HG03558 (cell line): ENCODE data around the gene B4GALNT3.

ENCODE experiments used
- ATAC-seq: cut with Tn5 transposase; IDR thresholded peaks from one replicate; pipeline ENCODE4 v1.9.1; 2021; ENCODE audit warnings: moderate number of reproducible peaks; ENCODE audit not compliant: unreplicated experiment; ENCODE audit errors: extremely low read depth

B4GALNT3 gene

DNA sequence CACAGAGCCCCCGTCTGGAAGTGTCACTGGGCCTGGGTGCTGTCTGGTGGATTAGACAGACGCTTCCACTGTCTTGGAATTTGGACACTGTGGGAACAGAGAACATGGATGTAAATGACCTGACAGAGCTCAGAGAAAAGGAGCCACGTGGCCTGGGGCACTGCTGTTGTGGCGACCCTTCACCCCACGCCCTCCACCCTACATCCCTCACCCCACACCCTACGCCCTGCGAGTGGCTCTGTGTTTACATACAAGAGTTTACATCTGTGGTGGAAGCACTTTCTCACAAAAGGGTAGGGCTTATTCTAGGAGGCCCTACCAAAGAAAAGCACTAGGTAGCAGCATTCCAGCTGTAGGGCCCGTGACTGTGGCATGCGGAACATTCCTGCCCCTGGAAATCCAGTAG, 47.7 kb downstream of the B4GALNT3 start:
- no peak for ATAC-seq

- no peak for ATAC-seq
These were observed 48.4 kb downstream of the B4GALNT3 start for GRCh38 chr12:508145-508544.

DNA sequence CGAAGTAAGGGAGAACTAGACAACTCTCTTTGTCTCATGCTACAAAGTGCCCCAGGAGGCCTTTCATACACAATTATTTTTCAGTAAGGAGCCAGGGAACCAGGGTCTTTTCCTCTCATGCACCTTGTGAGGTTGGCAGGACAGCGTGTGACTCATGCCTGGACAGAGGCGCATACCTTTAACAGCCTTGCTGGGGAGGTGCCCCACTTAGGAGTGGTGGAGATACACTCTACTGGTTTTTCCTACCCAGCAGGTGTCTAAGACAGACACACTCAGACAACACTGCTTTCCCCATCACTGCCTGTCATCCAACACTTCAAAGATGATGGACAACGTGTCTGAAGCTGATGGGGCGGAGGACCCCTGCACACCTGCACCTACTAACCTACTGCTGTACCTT, 49.1 kb downstream of the B4GALNT3 start:
- ATAC-seq: no peak

- no peak for ATAC-seq
These were observed 49.8 kb downstream of the B4GALNT3 start for GRCh38 chr12:509500-509899.

DNA sequence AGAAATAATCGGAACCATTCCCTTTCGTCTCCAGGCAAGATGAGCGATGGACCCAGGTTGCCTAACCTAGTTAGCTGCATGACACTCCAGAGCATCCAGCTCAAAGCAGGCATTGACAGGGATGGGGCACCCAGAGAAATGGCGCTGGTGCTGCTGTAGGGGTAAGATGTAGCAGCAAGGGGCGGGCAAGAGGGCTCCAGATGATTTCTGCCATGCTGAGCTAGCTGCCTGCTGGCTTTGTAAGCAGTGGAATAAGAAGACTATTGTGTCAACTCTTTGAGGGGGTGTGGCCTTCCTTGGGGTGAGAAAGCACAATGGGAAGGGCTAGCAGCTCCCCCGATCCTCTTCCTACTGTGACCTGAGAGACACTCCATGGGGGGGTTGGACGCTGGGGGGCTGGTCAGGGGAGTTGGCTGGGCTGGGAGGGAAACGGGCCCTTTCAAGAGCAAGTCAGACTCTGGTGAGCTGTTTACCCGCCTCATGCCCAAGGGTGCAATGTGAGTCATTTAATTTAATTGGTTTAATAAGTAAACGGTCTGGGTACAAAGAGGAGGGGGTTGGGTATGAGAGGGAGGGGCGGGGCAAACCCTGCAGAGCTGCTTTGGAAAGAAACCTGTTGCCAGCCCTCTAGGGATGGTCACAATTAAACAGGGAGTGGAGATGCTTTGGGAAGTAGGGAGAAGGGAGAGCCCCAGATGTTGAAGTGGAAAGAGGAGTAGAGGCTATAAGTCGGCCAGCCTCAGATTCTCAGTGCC, 50.5 kb downstream of the B4GALNT3 start:
- ATAC-seq: no peak

- no peak for ATAC-seq
These were observed 53.2 kb downstream of the B4GALNT3 start for GRCh38 chr12:512933-513332.

DNA sequence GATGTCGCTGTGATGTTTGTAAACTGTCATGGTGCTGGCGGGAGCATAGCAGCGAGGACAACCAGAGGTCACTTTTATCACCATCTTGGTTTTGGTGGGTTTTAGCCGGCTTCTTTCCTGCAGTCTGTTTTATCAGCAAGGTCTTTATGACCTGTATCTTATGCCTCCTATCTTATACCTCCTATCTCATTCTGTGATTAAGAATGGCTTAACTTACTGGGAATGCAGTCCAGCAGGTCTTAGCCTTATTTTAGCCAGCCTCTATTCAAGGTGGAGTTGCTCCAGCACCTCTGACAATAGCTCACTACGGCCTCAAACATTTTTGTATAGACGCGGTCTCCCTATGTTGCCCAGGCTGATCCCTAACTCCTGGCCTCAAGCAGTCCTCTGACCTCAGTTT, 53.7 kb downstream of the B4GALNT3 start:
- ATAC-seq: no peak

GRCh38 chr12:517538-517937, 57.8 kb downstream of the B4GALNT3 start:
- ATAC-seq: no peak

- no peak for ATAC-seq
These were observed 60.4 kb downstream of the B4GALNT3 start for GRCh38 chr12:520119-520518.

DNA sequence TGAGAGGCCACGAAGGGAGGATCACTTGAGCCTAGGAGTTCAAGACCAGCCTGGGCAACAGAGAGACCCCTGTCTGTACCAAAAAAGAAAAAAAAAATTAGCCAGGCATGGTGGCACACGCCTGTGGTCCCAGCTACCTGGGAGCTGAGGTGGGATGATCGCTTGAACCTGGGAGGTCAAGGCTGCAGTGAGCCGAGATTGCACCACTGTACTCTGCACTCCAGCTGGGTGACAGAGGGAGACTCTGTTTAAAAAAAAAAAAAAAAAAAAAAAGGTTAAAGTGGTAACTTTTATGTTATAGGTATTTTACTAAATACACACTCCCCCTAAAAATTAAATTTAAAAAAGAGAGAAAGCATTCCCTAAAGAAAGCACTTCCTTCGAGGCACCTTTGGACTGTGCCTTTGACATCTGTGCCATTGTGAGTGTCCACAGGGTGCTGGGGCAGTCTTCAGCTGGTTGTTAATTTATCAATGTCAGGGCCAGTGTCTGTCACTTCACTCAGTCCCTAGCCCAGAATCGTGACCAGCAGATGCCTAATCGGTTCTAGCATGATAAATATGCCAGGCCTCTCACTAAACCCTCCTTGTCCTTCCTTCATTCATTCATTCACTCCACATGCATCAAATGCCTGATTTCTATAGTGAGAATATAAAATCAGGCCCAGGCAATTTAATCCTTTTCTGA, 63.1 kb downstream of the B4GALNT3 start:
- no peak for ATAC-seq

DNA sequence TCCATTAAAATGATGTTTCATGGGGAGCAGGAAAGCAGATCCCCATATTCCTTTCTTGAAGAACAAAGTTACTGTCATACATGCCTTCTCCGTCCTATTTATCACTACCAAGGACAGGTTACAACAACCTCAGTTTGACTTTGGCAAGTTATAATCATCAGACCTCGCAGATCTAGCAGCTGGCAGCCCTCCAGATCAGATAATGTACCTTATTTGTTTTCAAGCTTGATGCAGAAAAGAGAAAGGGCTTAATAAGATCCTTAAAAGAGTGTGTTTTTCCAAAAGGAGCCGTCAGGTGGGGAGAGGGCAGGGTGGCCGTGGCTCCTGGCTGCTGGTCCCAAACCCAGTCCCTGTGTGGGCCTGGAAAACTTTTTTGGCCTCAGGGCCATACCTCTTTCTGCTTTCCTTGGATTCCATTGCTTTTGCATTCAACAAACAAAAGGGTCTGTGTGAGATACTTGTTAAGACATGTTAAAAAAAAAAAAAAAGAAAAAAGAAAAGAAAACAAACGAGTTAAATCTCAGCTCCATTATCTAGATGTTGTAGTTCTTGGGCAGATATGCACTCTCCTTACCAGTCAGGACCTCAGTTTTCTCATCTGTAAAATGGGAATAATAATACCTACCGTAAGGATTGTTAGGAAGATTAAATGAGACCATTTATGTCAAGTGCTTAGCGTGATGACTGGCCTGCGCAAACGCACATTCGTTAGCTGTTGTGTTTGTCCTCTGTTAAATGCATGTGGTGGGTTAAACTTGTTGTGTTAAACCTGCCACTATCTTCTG, 64.6 kb downstream of the B4GALNT3 start:
- no peak for ATAC-seq

GRCh38 chr12:526089-526488, 66.3 kb downstream of the B4GALNT3 start:
- ATAC-seq: no peak

- ATAC-seq: no peak
These were observed 67.5 kb downstream of the B4GALNT3 start for GRCh38 chr12:527241-527640.

DNA sequence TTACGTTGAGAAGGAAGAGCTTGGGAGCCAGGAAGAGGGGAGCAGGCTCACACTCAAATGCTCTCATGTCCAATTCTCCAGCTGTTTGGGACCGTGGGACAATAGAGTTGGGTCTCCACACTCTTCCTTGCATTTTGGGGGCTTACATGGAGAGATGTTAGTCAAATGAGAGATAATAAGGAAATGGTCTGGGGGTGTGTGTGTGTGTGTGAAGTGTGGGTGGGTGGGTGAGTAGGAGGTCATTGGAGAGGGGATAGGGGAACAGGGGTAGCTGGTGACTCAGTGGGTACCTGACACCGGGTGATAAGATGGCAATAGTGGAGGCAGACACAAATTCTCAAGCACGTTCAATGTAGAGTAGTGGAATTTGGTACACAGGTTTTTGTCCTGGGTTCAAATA, 68.0 kb downstream of the B4GALNT3 start:
- ATAC-seq: no peak

DNA sequence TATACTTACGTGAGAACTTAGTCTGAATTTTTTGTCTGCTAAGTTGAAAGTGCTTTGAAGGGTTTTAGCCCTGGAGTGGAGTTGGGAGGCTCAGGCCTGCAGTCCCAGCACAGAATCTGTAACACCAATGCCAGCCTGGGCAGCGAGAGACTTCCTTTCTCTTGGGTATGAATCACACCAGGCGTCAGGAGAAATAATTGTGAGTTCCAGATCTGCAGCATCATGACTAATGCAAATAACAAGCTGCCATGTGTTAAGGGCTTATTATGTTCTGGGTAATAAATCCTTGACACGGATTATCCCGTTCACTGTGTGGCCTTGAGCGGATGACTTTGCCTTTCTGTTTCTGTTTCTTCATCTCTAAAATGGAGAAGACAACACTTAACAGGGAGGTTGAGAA, 70.6 kb downstream of the B4GALNT3 start:
- ATAC-seq: no peak

DNA sequence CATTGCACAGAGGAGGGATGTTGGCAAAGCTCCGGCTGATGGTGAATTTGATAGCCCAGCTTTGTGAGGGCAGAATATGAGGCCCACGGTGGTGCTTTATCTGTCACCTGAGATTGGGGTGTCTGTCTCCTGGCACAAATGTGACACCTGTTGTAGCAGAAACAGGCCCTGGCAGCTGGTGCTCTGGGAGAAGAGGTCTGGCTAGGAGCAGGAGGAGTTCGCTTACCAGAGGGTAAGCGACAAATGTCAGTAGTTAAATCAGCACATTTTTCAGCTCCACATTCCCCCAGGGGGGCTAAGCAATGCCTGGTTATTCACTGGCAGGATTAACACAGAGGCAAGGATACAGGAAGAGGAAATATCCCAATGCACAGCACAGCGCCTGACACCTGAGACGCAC, 71.1 kb downstream of the B4GALNT3 start:
- no peak for ATAC-seq

DNA sequence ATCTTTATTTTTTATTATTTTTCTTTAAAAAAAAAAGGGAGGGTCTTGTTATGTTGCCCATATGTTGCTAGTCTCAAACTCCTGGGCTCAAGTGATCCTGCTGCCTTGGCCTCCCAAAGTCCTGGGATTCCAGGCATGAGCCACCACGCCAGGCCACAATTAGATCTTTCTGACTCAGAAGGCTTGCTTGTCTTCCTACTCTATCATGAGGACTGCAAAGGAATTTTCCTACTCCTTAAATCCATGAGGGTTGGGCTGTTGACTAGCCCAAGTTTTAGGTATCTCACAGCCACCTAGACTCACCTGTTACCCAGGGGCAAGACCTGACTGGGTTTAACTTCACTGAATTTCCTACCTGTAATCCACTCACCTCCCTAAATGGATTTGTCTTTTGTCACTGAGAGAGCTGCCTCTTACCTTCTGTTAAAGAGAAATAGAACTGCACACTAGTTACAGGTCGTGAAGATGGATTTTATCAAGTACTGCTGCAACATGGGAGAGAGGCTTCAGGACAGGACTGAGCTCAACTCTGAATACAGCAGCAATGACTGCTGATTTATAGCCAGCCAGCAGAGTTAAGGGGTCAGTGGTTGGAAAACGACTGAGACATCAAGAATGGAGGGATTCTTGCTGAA, 72.3 kb downstream of the B4GALNT3 start:
- ATAC-seq: no peak

- no peak for ATAC-seq
These were observed 73.3 kb downstream of the B4GALNT3 start for GRCh38 chr12:532908-533565.

DNA sequence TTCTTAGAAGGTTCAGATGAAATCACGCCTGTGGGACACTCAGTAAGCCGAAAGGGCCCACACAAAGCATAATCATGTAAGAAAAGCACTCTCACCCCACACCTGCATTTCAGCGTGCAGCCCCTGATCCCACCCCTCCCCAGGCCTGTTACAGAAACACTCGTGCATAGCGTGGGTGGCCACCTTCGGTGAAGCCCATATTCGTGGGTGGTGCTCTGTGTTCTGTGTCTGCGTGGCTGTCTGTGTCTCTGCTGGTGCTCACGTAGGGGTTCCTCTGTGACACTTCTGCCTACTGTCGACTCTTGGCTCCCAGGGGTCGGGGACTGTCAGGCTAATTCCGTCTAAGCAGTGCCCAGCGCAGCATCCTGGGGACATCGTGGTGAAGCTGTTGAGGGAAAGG, 74.0 kb downstream of the B4GALNT3 start:
- ATAC-seq: no peak

- no peak for ATAC-seq
These were observed 74.5 kb downstream of the B4GALNT3 start for GRCh38 chr12:534216-534615.
